HEK293 (cell line): ENCODE results near the gene SLC2A2.

Experiments used
- CTCF ChIA-PET: fragments of 350-600 bp; formaldehyde crosslinking; extraction: SDS; loops from one replicate; lab custom pipeline; 2021; ENCODE audit warnings: antibody characterized with exemption; lab: Yijun Ruan, JAX
- POLR2A ChIA-PET: fragments of 300-600 bp; formaldehyde crosslinking; extraction: SDS; loops from one replicate; lab custom pipeline; 2020; ENCODE audit warnings: antibody characterized with exemption, inconsistent platforms; lab: Yijun Ruan, JAX
- H3K27ac ChIP-seq: fragments of 200-500 bp; sonication (Bioruptor generic); 2 replicates; pipeline ENCODE4 v1.5.1; 2014; ENCODE audit warnings: low read depth, low read length, control low read depth, inconsistent platforms; ENCODE audit errors: extremely low read depth
- H3K36me3 ChIP-seq, 2 experiments: fragments of 200-500 bp in 1 of 2; sonication (Bioruptor generic) in 1 of 2; 1 replicate in 1 of 2; 2 replicates in 1 of 2; pipeline ENCODE4 v1.5.1; 2014 to 2017; ENCODE audit warnings: inconsistent platforms in 2 of 2, low read length in 2 of 2; ENCODE audit not compliant: control insufficient read depth in 2 of 2, insufficient read depth in 1 of 2
- H3K4me1 ChIP-seq: fragments of 200-500 bp; sonication (Bioruptor generic); 2 replicates; pipeline ENCODE4 v1.5.1; 2014; ENCODE audit warnings: mild to moderate bottlenecking, low read length, inconsistent platforms; ENCODE audit not compliant: control insufficient read depth, insufficient read depth
- H3K4me3 ChIP-seq: 2 replicates; pipeline ENCODE4 v1.5.1; 2011; ENCODE audit warnings: low read depth, mild to moderate bottlenecking, control low read depth, low read length, moderate library complexity
- H3K9me3 ChIP-seq: fragments of 200-500 bp; sonication (Bioruptor generic); 2 replicates; pipeline ENCODE4 v1.5.1; 2014; ENCODE audit warnings: low read depth, low read length, inconsistent platforms; ENCODE audit not compliant: control insufficient read depth, insufficient read depth
- GFI1B ChIP-seq: fragments of 450-650 bp; formaldehyde crosslinking; IDR thresholded peaks from 2 replicates; pipeline ENCODE4 v1.5.1; 2016; ENCODE audit warnings: missing biosample characterization, missing genetic modification characterization
- GLIS1 ChIP-seq: fragments of 450-650 bp; formaldehyde crosslinking; IDR thresholded peaks from 2 replicates; pipeline ENCODE4 v1.5.1; 2016; ENCODE audit warnings: missing biosample characterization, missing genetic modification characterization
- IKZF3 ChIP-seq: fragments of 450-650 bp; IDR thresholded peaks from 2 replicates; pipeline ENCODE4 v1.5.0; 2018; ENCODE audit warnings: missing biosample characterization, mild to moderate bottlenecking, missing genetic modification characterization, moderate library complexity
- ZBTB10 ChIP-seq: fragments of 450-650 bp; formaldehyde crosslinking; IDR thresholded peaks from 2 replicates; pipeline ENCODE4 v1.5.1; 2016; ENCODE audit warnings: missing biosample characterization, missing genetic modification characterization
- ZNF146 ChIP-seq: fragments of 450-650 bp; formaldehyde crosslinking; IDR thresholded peaks from 2 replicates; pipeline ENCODE4 v1.5.1; 2016; ENCODE audit warnings: missing biosample characterization, missing genetic modification characterization
- ZNF292 ChIP-seq: fragments of 450-650 bp; formaldehyde crosslinking; IDR thresholded peaks from 2 replicates; pipeline ENCODE4 v1.5.1; 2016; ENCODE audit warnings: low read depth, missing biosample characterization, missing genetic modification characterization, borderline replicate concordance
- ZNF513 ChIP-seq: fragments of 450-650 bp; IDR thresholded peaks from 2 replicates; pipeline ENCODE4 v1.5.1; 2018; ENCODE audit warnings: missing biosample characterization, missing genetic modification characterization
- ZNF544 ChIP-seq: fragments of 450-650 bp; formaldehyde crosslinking; IDR thresholded peaks from 2 replicates; pipeline ENCODE4 v1.5.0; 2017; ENCODE audit warnings: missing biosample characterization, missing genetic modification characterization
- ZNF707 ChIP-seq: fragments of 450-650 bp; formaldehyde crosslinking; IDR thresholded peaks from 2 replicates; pipeline ENCODE4 v1.5.1; 2016; ENCODE audit warnings: missing biosample characterization, missing genetic modification characterization

Gene SLC2A2

GRCh38 chr3:171018156-171018935 is 8.2 kb downstream of the SLC2A2 start:
- CTCF ChIA-PET: interaction anchor here (0.6 to 1.5 kb wide), 8 partner anchors 9 to 622 kb away, joined by 3 to 6 read pairs (median 3); no protein-coding TSS in a partner anchor
- POLR2A ChIA-PET: no interaction called here
- TF ChIP-seq ZNF292 (no peak), GFI1B (tag by site-specific recombination) (no peak), ZNF146 (tag by site-specific recombination) (no peak), IKZF3 (tag by site-specific recombination) (no peak), ZNF707 (tag by site-specific recombination) (no peak)

GRCh38 chr3:171013822-171014748 is 12.4 kb downstream of the SLC2A2 start:
- no peaks in the 10 kb centered on the region for H3K4me1 ChIP-seq
- H3K36me3 ChIP-seq: no peaks in the 10 kb centered on the region
- H3K9me3 ChIP-seq: no peaks in the 10 kb centered on the region
- TF ChIP-seq ZBTB10 (tag by site-specific recombination) (no peak), GLIS1 (tag by site-specific recombination) (no peak)
- POLR2A ChIA-PET: no interaction called here
- no peak overlapping the region for H3K27ac ChIP-seq
- H3K4me3 ChIP-seq: no peak overlapping the region
- CTCF ChIA-PET: interaction anchor here (0.6 to 1.4 kb wide), 3 partner anchors 9 to 693 kb away, joined by 3 to 5 read pairs (median 3); partner anchors contain the start of gene SLC2A2

More at GRCh38 chr3:171018156-171018935, 8.2 kb downstream of the SLC2A2 start:
- Histone ChIP-seq H3K4me3 (no peak overlapping the region), H3K4me1 (no peaks in the 10 kb centered on the region), H3K36me3 (no peaks in the 10 kb centered on the region), H3K9me3 (no peaks in the 10 kb centered on the region), H3K27ac (no peak overlapping the region)

GRCh38 chr3:171011873-171012336 is 14.6 kb downstream of the SLC2A2 start:
- Histone ChIP-seq H3K4me3 (no peak overlapping the region), H3K27ac (no peak overlapping the region), H3K4me1 (no peaks in the 10 kb centered on the region), H3K9me3 (no peaks in the 10 kb centered on the region), H3K36me3 (no peaks in the 10 kb centered on the region)
- CTCF ChIA-PET: no interaction called here
- POLR2A ChIA-PET: no interaction called here
- TF ChIP-seq ZNF544 (tag by site-specific recombination) (no peak), ZNF513 (tag by site-specific recombination) (peak; percentile 65)
